ENCODE data around the gene TRAPPC5. TPM values are rescaled to one million over a fixed set of nuclear protein-coding genes. Genes with fewer than 3 reads are reported as not detected.
A peak's percentile ranks its signal among the peaks of the same experiment; 100 is the strongest.

The TRAPPC5 gene
- 10 to 100 TPM; 69.8 to 70.0 TPM for total RNA-seq

DNA sequence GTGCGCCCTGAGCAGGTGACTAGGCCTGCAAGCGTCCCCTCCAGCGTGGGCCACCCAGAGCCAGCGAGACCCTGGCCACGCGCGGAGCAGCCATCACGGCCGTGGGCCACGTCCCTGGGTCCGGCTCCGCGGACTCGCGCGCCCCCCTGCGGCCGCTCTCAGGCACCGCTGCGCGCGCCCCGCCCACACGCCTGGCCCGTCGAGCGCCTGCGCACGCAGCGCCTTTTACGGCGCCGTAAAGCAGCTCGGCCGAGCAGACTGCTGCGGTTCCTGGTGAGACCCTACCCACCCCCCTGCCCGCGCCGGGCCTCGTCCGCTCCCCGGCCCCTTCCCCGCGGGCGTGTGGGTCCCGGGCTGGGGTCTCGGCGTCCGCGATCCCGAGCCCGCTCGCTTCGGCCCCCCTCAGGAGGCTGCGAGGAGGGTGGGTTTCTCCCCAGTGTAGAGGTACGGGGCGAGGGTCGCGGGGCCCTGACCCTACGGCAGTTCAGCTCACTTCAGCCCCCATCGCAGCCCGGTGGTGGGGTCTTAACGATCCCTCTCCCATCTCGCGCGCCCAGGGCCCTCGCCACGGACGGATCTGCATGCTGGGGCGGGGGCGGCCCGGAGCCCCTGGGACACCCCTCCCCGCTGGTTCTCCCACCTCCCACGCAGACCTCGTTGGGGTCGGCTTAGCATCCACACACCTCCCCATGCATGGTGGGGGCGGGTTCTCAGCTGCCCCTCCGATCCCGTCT is at the start of gene TRAPPC5:
TSS of gene TRAPPC5 (plus strand) at position 228 of the 734 bp plus-strand sequence. CDS start 1,421 bp downstream, outside the sequence.
- Histone ChIP-seq H3K4me3 (peak within 1 kb of the TSS; percentile 100), H3K27me3 (replicated peaks; ENCODE audit: insufficient read depth) (no peaks in the 10 kb centered on the region), H3K4me1 (ENCODE audit: control insufficient read depth in 1 of 2, low read depth in 2 of 2) (peaks cover 5 to 17% of the 10 kb centered on the region in 2 donors), H3K36me3 (peaks cover 22% of the 10 kb centered on the region), H3K9me3 (no peaks in the 10 kb centered on the region), H3K27ac (peak within 1 kb of the TSS; percentile 41 to 57)
- ATAC-seq (ENCODE audit: insufficient number of reproducible peaks, low FRiP score, low read depth) (peak; percentile 66), DNase-seq (ENCODE audit: low spot score) (no peak)
- peak; percentile 90 for TF ChIP-seq CTCF (IDR thresholded peaks at IDR 0.05)

DNA sequence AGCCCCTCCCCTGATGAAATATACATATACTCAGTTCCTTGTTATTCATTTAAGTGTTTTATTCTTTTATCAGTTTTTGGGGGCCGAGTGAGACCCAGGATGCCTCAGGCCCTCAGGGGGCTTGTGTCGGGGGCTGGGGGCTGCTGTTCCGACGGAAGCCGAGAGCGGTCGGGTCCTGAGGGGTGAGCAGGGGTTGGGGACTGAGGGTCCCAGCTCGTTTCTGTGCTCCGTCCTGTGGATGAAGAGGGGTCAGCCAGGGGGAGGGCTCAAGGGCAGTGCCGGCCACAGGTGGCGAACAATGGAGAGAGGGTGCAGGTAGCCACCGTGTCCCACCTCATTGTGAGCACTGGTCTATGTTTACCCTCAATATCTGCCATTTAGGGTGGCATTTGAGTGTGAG is 49.1 kb upstream of the TRAPPC5 start:
- Histone ChIP-seq H3K27ac (no peak overlapping the region), H3K4me1 (ENCODE audit: control insufficient read depth in 1 of 2, low read depth in 2 of 2) (peaks cover 22 to 29% of the 10 kb centered on the region in 2 donors), H3K36me3 (no peaks in the 10 kb centered on the region), H3K27me3 (replicated peaks; ENCODE audit: insufficient read depth) (no peaks in the 10 kb centered on the region), H3K4me3 (no peak overlapping the region), H3K9me3 (no peaks in the 10 kb centered on the region)
- ATAC-seq (ENCODE audit: insufficient number of reproducible peaks, low FRiP score, low read depth), result no peak
- no peak for TF ChIP-seq CTCF (IDR thresholded peaks at IDR 0.05)
- DNase-seq (ENCODE audit: low spot score), result no peak

DNA sequence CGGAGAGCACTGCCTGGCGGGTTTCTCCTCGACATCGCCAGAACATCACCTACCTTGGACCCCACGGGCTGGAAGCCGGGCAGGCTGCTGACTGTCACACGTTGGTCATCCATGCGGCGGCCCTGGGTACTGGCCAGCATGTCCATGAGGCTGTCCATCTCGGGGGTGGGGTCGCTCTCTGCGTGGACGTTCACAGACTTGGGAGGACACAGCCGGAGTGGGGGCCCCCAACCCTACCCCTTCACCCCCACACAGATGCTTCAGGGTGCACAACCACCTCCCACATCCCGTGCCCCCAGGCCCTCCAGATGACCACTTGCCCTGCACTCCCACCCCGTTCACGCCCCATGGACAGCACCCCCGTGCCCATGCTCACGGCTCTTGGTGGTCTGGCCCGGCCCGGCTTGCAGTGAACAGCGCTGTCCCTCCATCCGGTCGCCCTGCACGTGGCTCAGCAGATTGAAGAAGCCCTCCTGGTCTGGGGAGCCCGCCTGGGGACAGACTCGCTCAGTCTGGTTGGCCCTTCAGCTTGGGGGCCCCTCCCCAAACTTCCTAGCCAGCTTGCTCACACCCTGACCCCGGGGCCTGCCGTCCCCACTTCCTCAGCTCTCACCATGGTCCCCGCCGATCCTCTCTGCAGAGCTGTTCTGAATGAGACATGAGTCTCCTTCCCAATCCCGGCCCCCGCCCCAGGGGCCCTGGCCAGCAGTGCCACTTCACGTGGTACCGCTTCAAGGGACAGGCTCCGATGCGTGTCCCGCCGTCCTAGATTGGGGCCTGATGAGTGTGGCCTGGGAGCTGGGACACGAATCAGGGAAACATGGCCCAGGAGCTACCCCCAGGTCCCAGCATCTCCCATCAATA is 48.1 kb upstream of the TRAPPC5 start:
- no peak overlapping the region for H3K27ac ChIP-seq
- H3K9me3 ChIP-seq, result no peaks in the 10 kb centered on the region
- H3K36me3 ChIP-seq, result no peaks in the 10 kb centered on the region
- DNase-seq (ENCODE audit: low spot score) (no peak), ATAC-seq (ENCODE audit: insufficient number of reproducible peaks, low FRiP score, low read depth) (no peak)
- H3K4me1 ChIP-seq (ENCODE audit: control insufficient read depth in 1 of 2, low read depth in 2 of 2), result peaks cover 22 to 27% of the 10 kb centered on the region in 2 donors
- no peak overlapping the region for H3K4me3 ChIP-seq
- no peak for TF ChIP-seq CTCF (IDR thresholded peaks at IDR 0.05)
- no peaks in the 10 kb centered on the region for H3K27me3 ChIP-seq (replicated peaks; ENCODE audit: insufficient read depth)

- DNase-seq (ENCODE audit: low spot score) (no peak), ATAC-seq (ENCODE audit: insufficient number of reproducible peaks, low FRiP score, low read depth) (no peak)
- Histone ChIP-seq H3K27ac (no peak within 1 kb of the TSS), H3K27me3 (replicated peaks; ENCODE audit: insufficient read depth) (no peaks in the 10 kb centered on the region), H3K4me1 (ENCODE audit: control insufficient read depth in 1 of 2, low read depth in 2 of 2) (peaks cover 11 to 16% of the 10 kb centered on the region in 2 donors), H3K4me3 (no peak within 1 kb of the TSS), H3K36me3 (no peaks in the 10 kb centered on the region), H3K9me3 (no peaks in the 10 kb centered on the region)
- no peak for TF ChIP-seq CTCF (IDR thresholded peaks at IDR 0.05)
Measured at GRCh38 chr19:7633698-7634097, 46.9 kb upstream of the TRAPPC5 start, which contains the start of gene PCP2. Gene PCP2 (minus strand): TSS chr19:7633719. CDS start chr19:7633457, 262 bp downstream.

GRCh38 chr19:7635670-7636069 is 45.0 kb upstream of the TRAPPC5 start:
- TF ChIP-seq CTCF (IDR thresholded peaks at IDR 0.05), result no peak
- Histone ChIP-seq H3K4me1 (ENCODE audit: control insufficient read depth in 1 of 2, low read depth in 2 of 2) (peaks cover 4% of the 10 kb centered on the region in 2 donors), H3K27ac (no peak overlapping the region), H3K27me3 (replicated peaks; ENCODE audit: insufficient read depth) (no peaks in the 10 kb centered on the region), H3K36me3 (no peaks in the 10 kb centered on the region), H3K4me3 (no peak overlapping the region), H3K9me3 (no peaks in the 10 kb centered on the region)
- no peak for ATAC-seq (ENCODE audit: insufficient number of reproducible peaks, low FRiP score, low read depth)
- DNase-seq (ENCODE audit: low spot score), result no peak

Data from thoracic aorta (tissue), 2 donors.